Activated T-cell treated with anti-CD3 and anti-CD28 coated beads, Interleukin-2, amount 50 U/mL, for 48 hours (primary cell): ENCODE measurements around the gene EFCAB8.
A peak's percentile ranks its signal among the peaks of the same experiment; 100 is the strongest.
"Not testable (repeated sequence)": the region's sequence is repeated elsewhere in the genome, so short reads cannot be mapped to it uniquely, and the experiment has no call there.

Experiments used
- DNase-seq, 2 experiments: peaks; one replicate each; pipeline ENCODE4 v3.0.0-alpha.2; 2020

The EFCAB8 gene

GRCh38 chr20:32973077-32973717 lies 114.5 kb downstream of the EFCAB8 start:
- peak in 1 of 2 experiments; percentile 15 for DNase-seq

GRCh38 chr20:32974204-32975064 lies 115.7 kb downstream of the EFCAB8 start:
- DNase-seq = peak; percentile 27 to 33

- DNase-seq = not testable (repeated sequence)
Measured at GRCh38 chr20:32975121-32975520, 116.4 kb downstream of the EFCAB8 start.

- peak; percentile 13 to 15 for DNase-seq
Measured at GRCh38 chr20:32975698-32976674, 117.3 kb downstream of the EFCAB8 start.

- peak; percentile 17 to 22 for DNase-seq
Measured at GRCh38 chr20:32976746-32977145, 118.0 kb downstream of the EFCAB8 start.

- peak in 1 of 2 experiments; percentile 17 for DNase-seq
Measured at GRCh38 chr20:32977281-32978008, 118.7 kb downstream of the EFCAB8 start.

- no peak for DNase-seq
Measured at GRCh38 chr20:32978009-32978335, 119.2 kb downstream of the EFCAB8 start.

- no peak for DNase-seq
Measured at GRCh38 chr20:32979201-32979998, 120.7 kb downstream of the EFCAB8 start.

GRCh38 chr20:32980131-32980941 lies 121.6 kb downstream of the EFCAB8 start:
- no peak for DNase-seq

- no peak for DNase-seq
Measured at GRCh38 chr20:32980990-32981389, 122.3 kb downstream of the EFCAB8 start.

- no peak for DNase-seq
Measured at GRCh38 chr20:32982617-32983458, 124.1 kb downstream of the EFCAB8 start.

GRCh38 chr20:32983459-32984112 lies 124.9 kb downstream of the EFCAB8 start:
- DNase-seq = no peak

- no peak for DNase-seq
Measured at GRCh38 chr20:32984196-32984595, 125.5 kb downstream of the EFCAB8 start.

GRCh38 chr20:32984631-32985354 lies 126.1 kb downstream of the EFCAB8 start:
- no peak for DNase-seq

GRCh38 chr20:32985596-32985995 lies 126.9 kb downstream of the EFCAB8 start:
- no peak for DNase-seq

GRCh38 chr20:32986331-32986966 lies 127.7 kb downstream of the EFCAB8 start:
- no peak for DNase-seq

- no peak for DNase-seq
Measured at GRCh38 chr20:32987044-32987825, 128.5 kb downstream of the EFCAB8 start.
